CD4-positive, alpha-beta T cell treated with Interleukin-1 beta for 1 hour (primary cell): Measurements from ENCODE around the gene IQCC.
"Not testable (repeated sequence)": the region's sequence is repeated elsewhere in the genome, so short reads cannot be mapped to it uniquely, and the experiment has no call there.

Source experiments
- DNase-seq, 2 donors: peaks; one replicate each; pipeline ENCODE4 v3.0.0-alpha.2; 2020 to 2022

The IQCC gene

GRCh38 chr1:32205401-32206370 lies at the start of gene IQCC:
Gene IQCC (plus strand): TSS chr1:32205671. CDS start chr1:32205682, 11 bp downstream.
- DNase-seq, result peak; percentile 89 to 91

GRCh38 chr1:32159189-32159588 lies 46.3 kb upstream of the IQCC start:
- no peak for DNase-seq

GRCh38 chr1:32163405-32163804 lies 42.1 kb upstream of the IQCC start:
- DNase-seq, result no peak

GRCh38 chr1:32165633-32166032 lies 39.8 kb upstream of the IQCC start:
- DNase-seq, result not testable (repeated sequence)

- DNase-seq, result no peak
Measured at GRCh38 chr1:32170991-32171390, 34.5 kb upstream of the IQCC start.

GRCh38 chr1:32172621-32173245 lies 32.7 kb upstream of the IQCC start:
- DNase-seq, result no peak

- no peak for DNase-seq
Measured at GRCh38 chr1:32178380-32179192, 26.9 kb upstream of the IQCC start.

- DNase-seq, result no peak
Measured at GRCh38 chr1:32179193-32179442, 26.4 kb upstream of the IQCC start.

GRCh38 chr1:32179443-32180185 lies 25.9 kb upstream of the IQCC start, which contains the start of gene TXLNA:
Gene TXLNA (plus strand): TSS chr1:32179675. CDS start chr1:32180346, 671 bp downstream.
- DNase-seq, result peak; percentile 89 to 90

- peak in 1 of 2 donors; percentile 21 for DNase-seq
Measured at GRCh38 chr1:32180186-32181060, 25.0 kb upstream of the IQCC start.

GRCh38 chr1:32181065-32181464 lies 24.4 kb upstream of the IQCC start:
- DNase-seq, result no peak

- no peak for DNase-seq
Measured at GRCh38 chr1:32181563-32181962, 23.9 kb upstream of the IQCC start.

GRCh38 chr1:32182060-32182459 lies 23.4 kb upstream of the IQCC start:
- no peak for DNase-seq

- no peak for DNase-seq
Measured at GRCh38 chr1:32184650-32185049, 20.8 kb upstream of the IQCC start.

GRCh38 chr1:32186077-32186476 lies 19.4 kb upstream of the IQCC start:
- DNase-seq, result no peak

- DNase-seq, result no peak
Measured at GRCh38 chr1:32186491-32186890, 19.0 kb upstream of the IQCC start.

GRCh38 chr1:32187850-32188249 lies 17.6 kb upstream of the IQCC start:
- no peak for DNase-seq

GRCh38 chr1:32192220-32192948 lies 13.1 kb upstream of the IQCC start:
- DNase-seq, result no peak

GRCh38 chr1:32194984-32195383 lies 10.5 kb upstream of the IQCC start:
- no peak for DNase-seq

GRCh38 chr1:32195531-32195930 lies 9.9 kb upstream of the IQCC start:
- no peak for DNase-seq
